Measurements from ENCODE around the gene OR52A1. TPM values are rescaled to one million over a fixed set of nuclear protein-coding genes. Genes with fewer than 3 reads are reported as not detected.

The OR52A1 gene
- total RNA-seq (2012; rRNA removed): not detected in 2 replicates

DNA sequence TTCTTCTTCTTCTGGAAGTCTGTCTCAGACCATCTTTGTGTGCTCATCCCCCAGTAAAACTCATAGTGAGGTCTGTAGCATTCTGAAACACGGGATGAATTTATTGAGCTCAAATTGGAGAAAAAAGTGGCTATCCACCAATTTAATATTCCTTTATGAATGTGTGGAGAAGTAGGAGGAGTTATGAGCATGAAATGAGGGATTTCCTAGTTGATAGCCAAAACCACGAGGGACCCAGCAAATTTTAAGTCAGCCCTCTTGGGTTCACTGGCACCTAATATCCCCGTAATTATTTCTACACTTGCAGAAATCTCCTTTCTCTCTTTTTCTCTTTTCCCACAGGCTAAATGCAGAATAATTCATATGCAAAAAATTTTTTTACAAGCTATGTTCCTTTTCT, at the start of gene OR52A1:
OR52A1 (minus strand) TSS at position 101 of the 400 bp plus-strand sequence. CDS start 2,388 bp downstream, outside the sequence.
- no peaks in the 10 kb centered on the region for H3K9me3 ChIP-seq (replicated peaks; ENCODE audit: low read length)
- no peaks in the 10 kb centered on the region for H3K4me1 ChIP-seq (ENCODE audit: control insufficient read depth, insufficient read depth, low read length)
- H3K36me3 ChIP-seq (ENCODE audit: insufficient read depth, low read length): no peaks in the 10 kb centered on the region
- H3K4me2 ChIP-seq (ENCODE audit: low read length): no peak within 1 kb of the TSS
- H3K4me3 ChIP-seq (ENCODE audit: low read length): no peak within 1 kb of the TSS
- no peak within 1 kb of the TSS for H3K9ac ChIP-seq (ENCODE audit: low read depth, low read length)
- no peaks in the 10 kb centered on the region for H3K27me3 ChIP-seq (ENCODE audit: control insufficient read depth, insufficient read depth, low read length)

DNA sequence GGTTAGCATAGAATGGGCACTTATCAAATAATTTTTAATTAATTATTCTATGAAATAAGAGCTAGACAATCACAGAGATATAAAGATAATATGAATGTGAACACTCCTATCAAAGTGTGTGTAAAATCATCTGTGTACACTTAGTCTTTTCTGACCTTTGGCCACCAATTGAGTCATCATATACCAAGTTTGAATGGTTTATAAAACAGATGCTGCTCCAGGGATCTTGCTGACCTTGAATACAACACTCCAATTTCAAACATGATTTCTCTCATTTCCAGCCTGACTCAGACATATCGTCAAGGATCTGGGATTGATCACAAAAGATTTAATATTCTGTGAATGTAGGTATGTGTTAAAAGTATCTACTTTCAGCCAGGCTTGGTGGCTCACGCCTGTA, 48.8 kb upstream of the OR52A1 start:
- Histone ChIP-seq H3K4me1 (ENCODE audit: control insufficient read depth, insufficient read depth, low read length) (no peaks in the 10 kb centered on the region), H3K9ac (ENCODE audit: low read depth, low read length) (no peak overlapping the region), H3K4me2 (ENCODE audit: low read length) (no peak overlapping the region), H3K36me3 (ENCODE audit: insufficient read depth, low read length) (no peaks in the 10 kb centered on the region), H3K4me3 (ENCODE audit: low read length) (no peak overlapping the region), H3K9me3 (replicated peaks; ENCODE audit: low read length) (no peaks in the 10 kb centered on the region), H3K27me3 (ENCODE audit: control insufficient read depth, insufficient read depth, low read length) (peaks cover 5% of the 10 kb centered on the region)

DNA sequence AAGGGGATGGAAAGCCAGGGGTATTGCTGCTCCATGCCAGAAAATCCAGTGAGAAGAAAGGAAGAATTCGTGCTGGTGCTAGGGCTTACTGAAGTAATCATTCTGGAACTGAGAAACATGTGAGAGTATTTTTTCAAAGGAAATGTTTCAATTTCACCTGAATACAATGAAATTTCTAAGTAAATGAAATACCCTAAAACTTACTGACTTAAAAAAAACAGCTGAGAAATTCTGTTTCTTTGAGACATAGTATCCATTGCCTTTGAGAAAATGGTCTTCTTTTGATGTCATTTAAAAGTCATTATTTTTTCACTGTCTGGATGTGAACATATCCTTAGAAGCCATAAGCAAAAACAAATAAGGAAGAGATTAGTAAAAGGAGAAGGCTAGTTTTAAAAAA, 46.0 kb upstream of the OR52A1 start, which contains the start of gene OR51V1:
OR51V1 (minus strand) TSS at position 101 of the 400 bp plus-strand sequence; CDS start at position 101, 0 bp downstream.
- H3K9me3 ChIP-seq (replicated peaks; ENCODE audit: low read length): no peaks in the 10 kb centered on the region
- no peaks in the 10 kb centered on the region for H3K4me1 ChIP-seq (ENCODE audit: control insufficient read depth, insufficient read depth, low read length)
- H3K9ac ChIP-seq (ENCODE audit: low read depth, low read length): no peak within 1 kb of the TSS
- no peak within 1 kb of the TSS for H3K4me2 ChIP-seq (ENCODE audit: low read length)
- no peaks in the 10 kb centered on the region for H3K36me3 ChIP-seq (ENCODE audit: insufficient read depth, low read length)
- H3K27me3 ChIP-seq (ENCODE audit: control insufficient read depth, insufficient read depth, low read length): peaks cover 5% of the 10 kb centered on the region
- no peak within 1 kb of the TSS for H3K4me3 ChIP-seq (ENCODE audit: low read length)

DNA sequence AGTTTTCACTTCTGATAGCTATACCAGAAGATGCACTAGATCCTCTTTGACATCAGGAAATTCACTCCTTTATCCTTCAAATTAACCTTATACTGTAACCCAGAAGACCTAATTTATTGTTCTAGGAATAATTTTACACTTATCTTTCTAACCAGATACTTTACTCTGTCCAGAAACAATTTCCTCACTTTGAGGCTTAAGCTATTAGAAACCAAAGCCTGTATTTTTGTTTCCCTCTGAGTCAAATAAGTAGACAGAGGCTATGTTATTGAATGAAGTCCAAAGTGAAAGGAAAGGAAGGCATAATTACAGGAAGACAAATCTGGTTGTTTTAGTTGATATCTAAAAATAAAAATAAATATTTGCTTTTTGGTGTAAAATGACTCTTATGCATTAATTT, 43.7 kb upstream of the OR52A1 start:
- no peak overlapping the region for H3K4me3 ChIP-seq (ENCODE audit: low read length)
- no peak overlapping the region for H3K9ac ChIP-seq (ENCODE audit: low read depth, low read length)
- H3K36me3 ChIP-seq (ENCODE audit: insufficient read depth, low read length): no peaks in the 10 kb centered on the region
- H3K4me2 ChIP-seq (ENCODE audit: low read length): no peak overlapping the region
- H3K27me3 ChIP-seq (ENCODE audit: control insufficient read depth, insufficient read depth, low read length): peaks cover 5% of the 10 kb centered on the region
- H3K9me3 ChIP-seq (replicated peaks; ENCODE audit: low read length): no peaks in the 10 kb centered on the region
- no peaks in the 10 kb centered on the region for H3K4me1 ChIP-seq (ENCODE audit: control insufficient read depth, insufficient read depth, low read length)

DNA sequence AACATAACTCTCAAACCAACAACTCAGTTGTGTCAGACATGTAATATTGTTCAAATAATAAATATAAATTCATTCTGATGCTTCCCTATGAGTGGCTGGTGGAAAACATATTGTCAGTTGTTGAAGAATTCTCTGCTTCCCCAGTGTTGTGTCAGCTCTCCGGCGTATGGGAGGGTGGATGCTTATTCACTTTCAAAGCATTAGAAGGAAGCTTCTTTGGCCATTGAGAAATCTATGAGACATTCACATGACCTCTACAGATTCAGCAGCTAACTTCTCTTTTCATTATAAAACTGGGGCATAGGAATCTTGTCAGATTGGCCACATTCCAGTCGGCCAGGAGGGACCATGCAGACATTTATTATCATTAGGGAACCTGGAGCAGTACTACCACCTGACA, 43.0 kb upstream of the OR52A1 start:
- H3K9ac ChIP-seq (ENCODE audit: low read depth, low read length): no peak overlapping the region
- H3K36me3 ChIP-seq (ENCODE audit: insufficient read depth, low read length): no peaks in the 10 kb centered on the region
- no peaks in the 10 kb centered on the region for H3K9me3 ChIP-seq (replicated peaks; ENCODE audit: low read length)
- H3K4me3 ChIP-seq (ENCODE audit: low read length): no peak overlapping the region
- peaks cover 5% of the 10 kb centered on the region for H3K27me3 ChIP-seq (ENCODE audit: control insufficient read depth, insufficient read depth, low read length)
- H3K4me1 ChIP-seq (ENCODE audit: control insufficient read depth, insufficient read depth, low read length): no peaks in the 10 kb centered on the region
- H3K4me2 ChIP-seq (ENCODE audit: low read length): no peak overlapping the region

DNA sequence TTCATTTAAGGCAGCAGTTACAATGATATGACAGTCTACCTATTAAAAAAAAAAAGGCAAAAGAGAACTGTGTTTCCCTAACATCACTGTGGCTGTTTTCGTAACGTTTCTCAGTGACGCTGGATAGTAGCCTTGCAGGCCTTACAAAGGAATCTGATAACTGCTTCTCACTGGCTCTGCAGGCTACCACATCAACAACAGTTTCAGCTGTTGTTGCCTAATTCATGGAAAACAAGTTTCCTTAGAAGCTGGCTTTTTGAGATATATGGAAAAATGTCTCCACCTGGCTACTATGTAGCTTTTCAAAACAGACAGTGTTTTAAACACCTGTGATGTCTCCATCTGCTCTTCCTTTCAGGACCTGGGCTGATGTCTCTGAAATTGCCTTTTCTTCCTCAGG, 42.2 kb upstream of the OR52A1 start:
- H3K9ac ChIP-seq (ENCODE audit: low read depth, low read length): no peak overlapping the region
- no peak overlapping the region for H3K4me3 ChIP-seq (ENCODE audit: low read length)
- peaks cover 4% of the 10 kb centered on the region for H3K27me3 ChIP-seq (ENCODE audit: control insufficient read depth, insufficient read depth, low read length)
- H3K4me2 ChIP-seq (ENCODE audit: low read length): no peak overlapping the region
- H3K9me3 ChIP-seq (replicated peaks; ENCODE audit: low read length): no peaks in the 10 kb centered on the region
- H3K4me1 ChIP-seq (ENCODE audit: control insufficient read depth, insufficient read depth, low read length): no peaks in the 10 kb centered on the region
- no peaks in the 10 kb centered on the region for H3K36me3 ChIP-seq (ENCODE audit: insufficient read depth, low read length)

DNA sequence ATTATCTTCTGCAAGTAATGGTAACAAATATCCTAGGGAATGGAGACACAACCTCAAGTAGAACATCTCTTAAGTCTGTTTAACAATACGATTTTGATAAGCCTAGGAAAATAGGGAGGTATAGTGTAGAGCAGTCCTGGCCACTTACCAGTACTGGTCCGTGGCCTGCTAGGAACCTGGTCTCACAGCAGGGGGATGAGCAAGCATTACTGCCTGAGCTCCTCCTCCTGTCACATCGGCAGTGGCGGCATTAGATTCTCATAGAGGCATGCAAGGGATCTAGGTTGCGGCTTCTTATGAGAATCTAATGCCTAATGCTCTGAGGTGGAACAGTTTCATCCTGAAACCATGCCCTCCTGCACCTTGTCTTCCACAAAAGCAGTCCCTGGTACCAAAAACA, 41.5 kb upstream of the OR52A1 start:
- no peaks in the 10 kb centered on the region for H3K27me3 ChIP-seq (ENCODE audit: control insufficient read depth, insufficient read depth, low read length)
- no peak overlapping the region for H3K4me3 ChIP-seq (ENCODE audit: low read length)
- H3K9ac ChIP-seq (ENCODE audit: low read depth, low read length): no peak overlapping the region
- no peaks in the 10 kb centered on the region for H3K36me3 ChIP-seq (ENCODE audit: insufficient read depth, low read length)
- no peaks in the 10 kb centered on the region for H3K4me1 ChIP-seq (ENCODE audit: control insufficient read depth, insufficient read depth, low read length)
- H3K4me2 ChIP-seq (ENCODE audit: low read length): no peak overlapping the region
- no peaks in the 10 kb centered on the region for H3K9me3 ChIP-seq (replicated peaks; ENCODE audit: low read length)

DNA sequence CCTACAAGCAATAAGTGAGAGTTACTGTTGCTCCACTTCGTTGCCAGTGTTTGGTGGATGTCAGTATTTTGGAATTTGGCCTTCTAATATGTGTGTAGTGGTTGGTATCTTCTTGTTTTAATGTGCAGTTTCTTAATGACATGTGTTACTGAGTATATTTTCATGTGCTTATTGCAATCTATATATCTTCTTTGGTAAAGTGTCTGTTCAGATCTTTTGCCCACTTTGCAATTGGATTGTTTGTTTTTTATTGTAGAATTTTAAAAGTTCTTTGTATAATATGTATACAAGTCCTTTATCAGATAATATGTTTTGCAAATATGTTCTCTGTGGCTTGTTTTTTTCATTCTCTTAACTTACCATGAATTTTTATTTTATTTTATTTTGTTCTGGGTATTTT, 38.2 kb upstream of the OR52A1 start:
- H3K9me3 ChIP-seq (replicated peaks; ENCODE audit: low read length): no peaks in the 10 kb centered on the region
- no peaks in the 10 kb centered on the region for H3K36me3 ChIP-seq (ENCODE audit: insufficient read depth, low read length)
- no peaks in the 10 kb centered on the region for H3K27me3 ChIP-seq (ENCODE audit: control insufficient read depth, insufficient read depth, low read length)
- H3K4me2 ChIP-seq (ENCODE audit: low read length): no peak overlapping the region
- H3K4me1 ChIP-seq (ENCODE audit: control insufficient read depth, insufficient read depth, low read length): no peaks in the 10 kb centered on the region
- H3K4me3 ChIP-seq (ENCODE audit: low read length): no peak overlapping the region
- no peak overlapping the region for H3K9ac ChIP-seq (ENCODE audit: low read depth, low read length)

DNA sequence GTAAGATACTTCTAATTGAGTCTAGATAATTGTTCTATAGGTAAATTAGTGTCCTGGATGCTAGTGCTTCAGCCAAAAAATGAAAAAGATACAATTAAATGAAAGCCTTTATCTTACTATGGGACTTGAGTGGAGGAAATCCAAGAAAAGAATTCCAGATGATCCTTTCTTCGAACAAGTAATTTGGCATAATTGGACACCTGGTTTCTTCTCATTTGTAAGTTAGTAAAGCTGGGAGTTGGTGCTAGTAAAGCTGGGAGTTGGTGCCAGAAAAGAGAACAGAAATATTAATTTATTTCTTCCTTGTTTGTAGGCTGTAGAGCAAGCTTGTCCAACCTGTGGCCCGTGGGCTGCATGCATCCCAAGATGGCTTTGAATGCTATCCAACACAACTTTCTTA, 33.6 kb upstream of the OR52A1 start:
- no peaks in the 10 kb centered on the region for H3K36me3 ChIP-seq (ENCODE audit: insufficient read depth, low read length)
- H3K4me3 ChIP-seq (ENCODE audit: low read length): no peak overlapping the region
- H3K4me2 ChIP-seq (ENCODE audit: low read length): no peak overlapping the region
- H3K27me3 ChIP-seq (ENCODE audit: control insufficient read depth, insufficient read depth, low read length): no peaks in the 10 kb centered on the region
- H3K4me1 ChIP-seq (ENCODE audit: control insufficient read depth, insufficient read depth, low read length): no peaks in the 10 kb centered on the region
- no peaks in the 10 kb centered on the region for H3K9me3 ChIP-seq (replicated peaks; ENCODE audit: low read length)
- no peak overlapping the region for H3K9ac ChIP-seq (ENCODE audit: low read depth, low read length)

DNA sequence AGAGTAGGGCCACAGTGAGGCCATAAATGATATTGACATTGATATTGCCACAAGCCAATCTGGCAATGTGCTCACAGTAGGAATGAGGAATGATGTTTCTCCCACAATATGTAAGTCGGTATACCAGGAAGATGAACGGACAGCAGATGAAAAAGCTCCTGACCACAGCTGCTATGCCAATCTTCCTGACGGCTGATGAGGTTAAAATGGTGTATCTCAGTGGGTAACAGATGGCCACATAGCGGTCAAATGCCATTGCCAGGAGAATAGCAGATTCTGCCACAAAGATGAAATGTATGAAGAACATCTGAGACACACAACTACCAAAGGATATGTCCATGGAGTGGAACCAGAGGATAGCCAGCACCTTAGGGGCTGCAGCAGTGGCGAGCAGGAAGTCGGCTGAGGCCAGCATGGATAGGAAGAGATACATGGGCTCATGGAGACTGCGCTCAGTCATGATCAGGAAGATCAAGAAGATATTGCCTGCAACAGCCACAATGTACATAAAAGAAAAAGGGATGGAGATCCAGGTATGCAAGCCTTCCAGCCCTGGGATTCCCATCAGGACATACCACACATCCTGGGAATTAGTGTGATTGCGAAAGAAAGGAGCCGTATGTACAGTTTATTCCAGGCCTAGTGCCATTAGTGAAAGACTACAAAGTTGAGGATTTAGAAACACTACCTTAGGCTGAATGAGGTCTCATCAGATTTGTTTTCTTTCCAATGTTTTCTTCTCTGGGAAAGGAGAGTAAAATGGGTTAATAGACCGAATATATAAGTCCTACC, 23.7 kb upstream of the OR52A1 start:
- H3K4me1 ChIP-seq (ENCODE audit: control insufficient read depth, insufficient read depth, low read length): no peaks in the 10 kb centered on the region
- no peak overlapping the region for H3K4me2 ChIP-seq (ENCODE audit: low read length)
- H3K9ac ChIP-seq (ENCODE audit: low read depth, low read length): no peak overlapping the region
- no peak overlapping the region for H3K4me3 ChIP-seq (ENCODE audit: low read length)
- no peaks in the 10 kb centered on the region for H3K27me3 ChIP-seq (ENCODE audit: control insufficient read depth, insufficient read depth, low read length)
- H3K9me3 ChIP-seq (replicated peaks; ENCODE audit: low read length): no peaks in the 10 kb centered on the region
- H3K36me3 ChIP-seq (ENCODE audit: insufficient read depth, low read length): no peaks in the 10 kb centered on the region

DNA sequence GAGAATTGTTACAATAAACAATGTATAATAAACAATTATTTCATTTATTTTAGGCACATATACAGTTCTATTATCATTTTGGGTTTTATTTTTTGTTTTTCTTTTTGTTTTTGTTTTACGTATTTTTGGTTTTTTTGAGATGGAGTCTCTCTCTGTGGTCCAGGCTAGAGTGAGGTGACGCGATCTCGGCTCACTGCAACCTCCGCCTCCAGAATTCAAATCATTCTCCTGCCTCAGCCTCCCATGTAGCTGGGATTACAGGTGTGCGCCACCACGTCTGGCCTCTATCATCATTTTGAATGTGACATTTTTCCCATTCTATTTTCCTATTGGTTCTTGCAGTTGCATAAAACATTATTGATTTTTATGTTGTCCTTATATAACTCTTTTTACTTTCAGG, 20.4 kb upstream of the OR52A1 start:
- H3K36me3 ChIP-seq (ENCODE audit: insufficient read depth, low read length): no peaks in the 10 kb centered on the region

DNA sequence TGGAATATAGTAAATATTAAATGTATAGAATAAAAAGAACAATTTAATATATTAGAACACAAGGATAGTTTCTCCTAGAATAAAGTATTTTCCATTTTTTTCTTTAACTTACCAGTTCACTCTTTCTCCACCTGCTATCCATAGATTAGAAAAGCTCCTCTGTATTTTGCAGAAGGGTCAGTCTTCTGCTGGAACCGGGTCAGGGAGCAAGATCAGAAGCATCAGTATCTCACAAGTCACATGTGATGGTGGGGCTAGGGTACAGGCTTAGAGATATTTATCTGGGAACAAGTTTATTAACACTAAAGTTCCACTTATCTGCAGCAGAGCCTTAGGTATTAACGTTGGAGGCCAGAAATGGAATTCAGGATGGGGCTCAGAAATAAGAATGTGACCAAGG, 17.3 kb upstream of the OR52A1 start:
- Histone ChIP-seq H3K4me1 (ENCODE audit: control insufficient read depth, insufficient read depth, low read length) (no peaks in the 10 kb centered on the region), H3K9ac (ENCODE audit: low read depth, low read length) (no peak overlapping the region), H3K4me2 (ENCODE audit: low read length) (no peak overlapping the region), H3K9me3 (replicated peaks; ENCODE audit: low read length) (no peaks in the 10 kb centered on the region), H3K36me3 (ENCODE audit: insufficient read depth, low read length) (no peaks in the 10 kb centered on the region), H3K4me3 (ENCODE audit: low read length) (no peak overlapping the region), H3K27me3 (ENCODE audit: control insufficient read depth, insufficient read depth, low read length) (no peaks in the 10 kb centered on the region)

More for the DNA sequence above, 20.4 kb upstream of the OR52A1 start:
- Histone ChIP-seq H3K9ac (ENCODE audit: low read depth, low read length) (no peak overlapping the region), H3K4me1 (ENCODE audit: control insufficient read depth, insufficient read depth, low read length) (no peaks in the 10 kb centered on the region), H3K9me3 (replicated peaks; ENCODE audit: low read length) (no peaks in the 10 kb centered on the region), H3K4me2 (ENCODE audit: low read length) (no peak overlapping the region), H3K27me3 (ENCODE audit: control insufficient read depth, insufficient read depth, low read length) (no peaks in the 10 kb centered on the region), H3K4me3 (ENCODE audit: low read length) (no peak overlapping the region)

All from skeletal muscle satellite cell (primary cell).